GM19239 (cell line): Measurements from ENCODE around the gene DIP2B.
"Not testable (repeated sequence)": the region's sequence is repeated elsewhere in the genome, so short reads cannot be mapped to it uniquely, and the experiment has no call there.

Experiments
- DNase-seq: peaks from one replicate; pipeline ENCODE4 v3.0.0; 2011; ENCODE audit warnings: low spot score; ENCODE audit not compliant: insufficient read length
- FAIRE-seq: peaks from 2 replicates; lab custom pipeline; 2011; peaks lifted over from hg19 to GRCh38; lab: Jason Lieb, UNC

Gene DIP2B

GRCh38 chr12:50659690-50660424, 155.1 kb downstream of the DIP2B start:
- FAIRE-seq (no peak), DNase-seq (no peak)

- no peak for FAIRE-seq
- no peak for DNase-seq
These were observed 155.6 kb downstream of the DIP2B start for GRCh38 chr12:50660425-50660822.

DNA sequence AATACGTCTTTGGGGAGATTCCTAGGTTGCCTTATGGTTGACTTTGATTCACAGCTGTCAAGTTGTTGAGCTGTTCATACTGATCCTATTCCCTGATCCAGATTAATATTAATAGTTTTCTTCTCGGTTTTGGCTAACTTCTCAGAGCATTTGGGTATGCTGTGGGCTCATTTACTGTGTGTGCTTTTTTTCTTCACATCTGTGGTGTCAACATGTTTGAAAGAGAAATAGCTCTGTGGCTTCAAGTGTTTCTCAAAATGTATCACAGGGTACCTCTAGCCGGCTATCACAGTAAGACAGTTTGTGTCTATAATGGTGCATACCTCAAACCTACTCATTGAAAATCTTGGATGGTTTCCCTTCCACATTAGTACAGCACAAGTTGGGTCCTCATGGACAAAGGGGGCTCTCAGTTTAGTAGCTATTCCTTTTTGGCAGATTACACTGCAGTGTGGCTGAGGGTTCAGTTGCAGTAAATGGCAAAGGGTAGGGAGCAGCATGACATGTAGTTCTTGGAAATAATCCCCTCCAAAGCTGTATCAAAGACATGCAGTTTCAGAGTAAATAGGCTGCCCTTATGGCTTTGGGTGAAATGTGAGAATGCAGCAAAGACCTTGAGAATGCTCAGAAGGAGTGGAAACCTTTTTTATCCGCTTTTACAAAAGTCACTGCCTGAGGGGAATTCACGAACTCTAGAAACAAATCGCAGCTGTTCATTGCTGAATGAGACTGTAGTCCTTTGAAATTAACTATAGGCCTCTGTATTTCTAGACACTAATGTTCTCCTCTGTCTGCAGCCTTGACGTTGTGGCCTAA, 156.7 kb downstream of the DIP2B start:
- FAIRE-seq (peak; percentile 55), DNase-seq (no peak)

DNA sequence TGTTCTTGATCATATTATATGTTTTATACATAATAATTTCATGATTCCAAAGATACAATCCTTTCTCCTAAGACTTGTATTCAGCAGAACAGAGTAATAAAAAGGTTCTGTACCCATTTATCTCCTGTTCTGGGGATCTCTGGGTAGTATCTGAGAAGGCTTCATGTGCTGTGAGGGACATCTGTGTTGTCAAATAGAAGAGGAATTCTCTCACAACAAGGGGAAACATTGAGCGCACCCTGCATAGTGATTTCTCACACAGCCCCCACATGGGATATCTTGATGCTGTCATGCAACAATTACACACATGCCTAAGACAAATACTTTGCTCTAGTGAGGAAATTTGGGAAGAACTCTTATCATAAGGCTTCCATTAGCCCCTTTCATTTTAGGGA, 157.3 kb downstream of the DIP2B start:
- FAIRE-seq (no peak), DNase-seq (no peak)

DNA sequence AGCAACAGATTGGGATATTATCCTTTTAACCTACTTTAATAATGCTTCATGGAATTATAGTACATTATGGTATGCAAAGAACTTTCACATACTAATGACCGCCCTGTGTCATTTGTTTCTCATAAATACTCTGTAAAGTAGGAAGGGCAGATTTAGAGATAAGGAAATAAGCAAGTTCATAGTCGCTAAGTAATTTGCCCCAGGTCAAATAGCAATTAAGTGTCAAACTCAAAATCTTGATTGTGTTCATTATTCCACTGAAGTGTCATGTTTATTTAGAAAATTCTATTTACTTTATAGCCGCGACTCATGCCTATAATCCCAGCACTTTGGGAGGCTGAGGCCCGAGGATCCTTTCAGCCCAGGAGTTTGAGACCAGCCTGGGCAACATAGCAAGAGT, 160.4 kb downstream of the DIP2B start:
- no peak for DNase-seq
- FAIRE-seq = no peak

- no peak for FAIRE-seq
- DNase-seq = no peak
These were observed 160.8 kb downstream of the DIP2B start for GRCh38 chr12:50665609-50666008.

GRCh38 chr12:50666023-50666422, 161.2 kb downstream of the DIP2B start:
- FAIRE-seq = no peak

GRCh38 chr12:50672158-50672557, 167.4 kb downstream of the DIP2B start:
- FAIRE-seq = no peak
- no peak for DNase-seq

More at GRCh38 chr12:50666023-50666422, 161.2 kb downstream of the DIP2B start:
- no peak for DNase-seq

- no peak for FAIRE-seq
- no peak for DNase-seq
These were observed 172.0 kb downstream of the DIP2B start for GRCh38 chr12:50676756-50677155.

DNA sequence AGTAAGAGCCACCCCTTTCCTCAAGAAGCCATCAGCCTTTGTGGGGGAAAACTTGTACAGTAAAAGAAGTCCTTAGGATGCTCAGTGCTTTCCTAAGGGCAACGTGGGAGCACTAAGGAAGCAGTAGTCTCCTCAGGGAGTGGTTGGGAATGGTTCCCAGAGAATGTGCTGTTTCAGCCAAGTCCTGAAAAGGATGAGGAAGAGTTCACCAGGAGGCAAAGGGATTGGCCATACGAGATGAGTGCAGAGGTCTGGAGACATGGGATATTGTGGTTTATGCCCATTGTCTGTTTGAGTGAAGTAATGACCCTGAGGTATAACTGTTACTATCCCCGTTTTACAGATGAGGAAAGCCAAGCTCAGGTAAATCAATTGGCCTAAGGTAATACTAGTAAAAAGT, 173.1 kb downstream of the DIP2B start:
- FAIRE-seq (no peak), DNase-seq (no peak)

DNA sequence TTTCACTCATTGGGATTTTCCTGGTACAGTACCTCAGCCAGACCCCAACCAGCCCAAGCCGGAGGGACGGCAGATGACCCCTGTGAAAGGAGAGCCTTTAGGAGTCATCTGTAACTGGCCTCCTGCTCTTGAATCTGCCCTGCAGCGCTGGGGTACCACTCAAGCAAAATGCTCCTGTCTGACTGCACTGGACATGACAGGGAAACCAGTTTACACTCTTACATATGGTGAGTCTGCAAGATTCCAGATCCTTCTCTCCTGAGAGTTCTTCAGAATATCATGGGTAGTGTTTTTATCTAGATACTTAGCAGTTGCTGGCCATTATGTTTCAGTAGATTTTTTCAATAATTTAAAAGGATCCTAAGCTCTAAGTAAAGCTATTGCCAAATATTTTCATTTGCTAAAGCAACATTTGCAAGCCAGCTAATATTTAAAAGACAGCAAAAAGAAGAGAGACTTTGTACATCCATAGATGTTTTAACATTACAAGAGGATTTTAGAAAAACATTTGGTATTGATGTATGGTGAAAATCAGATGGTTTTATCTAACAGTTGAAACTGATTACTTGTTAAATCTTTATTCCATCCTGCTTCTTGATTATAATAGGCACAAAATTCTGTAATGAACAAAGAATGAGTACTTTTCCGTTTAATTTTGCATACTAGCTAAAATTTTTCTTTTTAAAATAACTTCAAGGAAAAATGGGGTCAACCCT, 174.0 kb downstream of the DIP2B start:
- FAIRE-seq = no peak
- no peak for DNase-seq

DNA sequence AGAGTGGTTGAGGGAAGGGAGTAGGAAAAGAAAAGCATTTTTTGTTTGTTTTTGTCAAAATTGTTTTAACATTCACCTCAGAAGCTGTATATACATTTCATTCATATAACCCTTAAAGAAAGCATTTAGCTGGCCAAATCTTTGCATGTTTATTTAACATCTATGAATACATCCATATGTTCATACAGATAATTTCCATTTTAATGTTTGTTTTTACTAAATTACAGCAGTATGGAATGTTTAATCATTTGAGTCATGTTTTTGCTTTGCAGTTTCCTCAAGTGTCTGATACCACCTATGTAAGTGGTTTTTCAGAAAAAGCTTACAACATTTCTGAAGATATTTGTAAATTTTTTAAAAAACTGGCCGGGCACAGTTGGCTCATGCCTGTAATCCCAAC, 174.8 kb downstream of the DIP2B start:
- DNase-seq = no peak

DNA sequence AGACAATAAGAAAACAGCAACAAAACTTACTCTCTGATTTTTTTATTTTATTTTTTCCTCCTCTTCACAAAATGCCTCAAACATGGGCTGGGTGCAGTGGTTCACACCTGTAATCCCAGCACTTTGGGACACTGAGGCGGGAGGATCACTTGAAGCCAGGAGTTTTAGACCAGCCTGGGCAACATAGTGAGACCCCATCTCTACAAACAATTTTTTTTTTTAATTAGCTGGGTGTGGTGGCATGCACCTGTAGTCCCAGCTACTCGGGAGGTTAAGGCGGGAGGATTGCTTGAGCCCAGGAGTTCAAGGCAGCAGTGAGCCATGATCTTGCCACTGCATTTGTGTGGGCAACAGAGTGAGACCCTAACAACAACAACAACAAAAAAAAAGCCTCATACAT, 176.3 kb downstream of the DIP2B start:
- not testable (repeated sequence) for DNase-seq, FAIRE-seq

More for the DNA sequence above, 174.8 kb downstream of the DIP2B start:
- no peak for FAIRE-seq

DNA sequence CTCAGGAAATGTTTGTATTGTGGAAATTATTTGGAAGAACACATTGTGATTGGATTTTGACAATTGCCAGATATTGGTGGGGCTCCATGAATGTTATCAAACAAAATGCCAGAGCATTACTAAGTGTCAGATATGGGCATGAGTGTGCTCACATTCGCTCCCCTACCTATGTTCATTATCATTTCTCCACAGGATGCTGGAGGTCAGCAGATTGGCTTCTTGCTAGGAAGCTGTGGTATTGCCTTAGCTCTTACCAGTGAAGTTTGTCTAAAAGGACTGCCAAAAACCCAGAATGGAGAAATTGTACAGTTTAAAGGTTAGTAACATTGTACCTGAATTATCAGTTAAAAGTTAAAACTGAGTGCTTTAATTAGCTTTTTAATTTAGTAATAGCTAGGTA, 180.9 kb downstream of the DIP2B start:
- no peak for DNase-seq
- no peak for FAIRE-seq

DNA sequence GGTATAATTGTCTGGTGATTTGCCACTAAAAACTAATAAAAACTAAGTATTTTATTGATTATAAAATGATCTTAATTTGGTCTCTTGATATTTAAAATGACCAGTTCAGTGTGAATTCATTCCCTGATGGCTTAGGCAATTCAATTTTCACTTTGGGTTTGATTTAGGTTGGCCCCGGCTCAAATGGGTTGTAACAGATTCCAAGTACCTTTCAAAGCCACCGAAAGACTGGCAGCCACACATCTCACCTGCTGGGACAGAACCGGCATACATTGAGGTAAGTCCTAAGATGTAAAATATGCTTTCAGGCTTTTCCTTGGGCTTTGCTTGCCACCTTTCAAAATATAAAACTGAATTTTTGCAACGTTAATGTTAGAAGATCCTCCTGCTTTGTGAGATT, 181.6 kb downstream of the DIP2B start:
- FAIRE-seq = no peak
- DNase-seq = no peak

DNA sequence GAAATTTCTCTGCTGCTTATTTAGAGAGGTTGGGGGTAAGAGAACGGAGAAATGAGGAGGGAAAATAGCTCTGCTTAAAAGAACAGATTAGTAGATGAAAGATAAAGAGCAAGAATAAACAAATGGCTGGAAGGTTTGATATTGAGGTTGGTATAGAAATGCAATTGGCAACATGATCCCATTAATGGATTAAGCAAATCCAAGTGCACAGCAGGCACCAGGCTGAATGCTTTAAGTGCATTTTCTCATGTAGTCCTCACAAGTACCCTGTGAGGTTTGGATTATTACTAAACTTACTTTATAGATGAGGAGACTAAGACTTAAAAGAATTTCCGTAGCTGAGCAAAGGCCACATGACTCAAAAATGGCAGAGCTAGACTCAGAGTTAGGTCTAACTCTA, 182.2 kb downstream of the DIP2B start:
- DNase-seq (no peak), FAIRE-seq (no peak)

- FAIRE-seq (no peak), DNase-seq (no peak)
These were observed 184.7 kb downstream of the DIP2B start for GRCh38 chr12:50689437-50689836.

DNA sequence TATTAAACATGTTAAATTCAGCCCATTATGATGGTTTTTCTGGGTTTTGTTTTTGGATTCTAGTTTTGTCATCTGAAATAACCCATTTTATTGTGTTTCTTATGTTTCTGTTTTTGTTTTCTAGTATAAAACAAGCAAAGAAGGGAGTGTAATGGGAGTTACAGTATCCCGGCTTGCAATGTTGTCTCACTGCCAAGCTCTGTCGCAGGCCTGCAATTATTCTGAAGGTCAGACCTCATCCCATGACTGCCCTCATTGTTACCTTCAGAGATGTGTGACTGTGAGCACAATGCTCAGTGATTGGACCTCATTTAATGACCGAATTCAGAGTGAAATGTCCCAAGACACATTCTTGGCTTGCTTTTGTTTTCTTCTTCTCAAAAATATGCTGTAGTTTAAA, 186.1 kb downstream of the DIP2B start:
- no peak for DNase-seq
- FAIRE-seq = no peak

DNA sequence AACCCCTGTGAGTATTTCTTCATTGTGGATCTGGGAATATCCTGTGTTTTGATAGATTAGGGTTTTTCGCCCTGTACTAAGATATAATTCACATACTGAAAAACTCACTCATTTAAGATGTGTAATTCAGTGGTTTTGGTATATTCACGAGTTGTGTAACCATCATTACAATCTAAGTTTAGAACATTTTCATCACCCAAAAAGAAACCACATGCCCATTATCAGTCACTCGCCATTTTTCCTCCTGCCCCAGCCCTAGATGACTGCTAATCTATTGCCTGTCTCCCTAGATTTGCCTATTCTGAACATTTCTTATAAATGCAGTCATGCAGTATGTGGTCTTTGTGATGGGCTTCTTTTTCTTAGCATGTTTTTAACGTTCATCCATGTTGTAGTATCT, 191.2 kb downstream of the DIP2B start:
- DNase-seq = no peak
- no peak for FAIRE-seq

GRCh38 chr12:50696931-50697330, 192.1 kb downstream of the DIP2B start:
- no peak for DNase-seq
- no peak for FAIRE-seq

DNA sequence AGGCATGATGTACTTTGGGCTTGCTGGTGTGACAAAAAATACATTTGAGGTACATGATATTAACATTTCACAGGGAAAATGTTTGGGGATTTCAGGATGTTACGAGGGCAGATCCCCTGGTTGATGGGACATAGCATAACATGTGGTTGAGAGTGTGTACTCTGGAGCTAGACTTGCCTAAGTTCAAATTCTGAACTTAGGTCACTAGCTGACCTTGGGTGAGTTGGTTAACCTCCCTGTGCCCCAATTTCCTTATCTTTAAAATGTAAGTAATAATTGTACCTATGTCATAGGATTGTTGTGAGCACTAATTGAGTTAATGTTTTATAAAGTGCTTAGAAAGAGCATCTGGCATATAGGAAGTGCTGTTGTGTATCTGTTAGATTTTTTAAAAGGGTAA, 194.4 kb downstream of the DIP2B start:
- DNase-seq (no peak), FAIRE-seq (no peak)
